Activated CD4-positive, alpha-beta T cell treated with anti-CD3 and anti-CD28 coated beads, Interleukin-2, Interleukin-6, amounts not matched to agents 100 ng/mL and 50 ng/mL, durations not matched to agents 16 hours and 8 hours (primary cell): ENCODE results near the gene BFAR.
"Not testable (repeated sequence)": the region's sequence is repeated elsewhere in the genome, so short reads cannot be mapped to it uniquely, and the experiment has no call there.

Experiments
- DNase-seq: peaks from one replicate; pipeline ENCODE4 v3.0.0-alpha.2; 2020

Gene BFAR

DNA sequence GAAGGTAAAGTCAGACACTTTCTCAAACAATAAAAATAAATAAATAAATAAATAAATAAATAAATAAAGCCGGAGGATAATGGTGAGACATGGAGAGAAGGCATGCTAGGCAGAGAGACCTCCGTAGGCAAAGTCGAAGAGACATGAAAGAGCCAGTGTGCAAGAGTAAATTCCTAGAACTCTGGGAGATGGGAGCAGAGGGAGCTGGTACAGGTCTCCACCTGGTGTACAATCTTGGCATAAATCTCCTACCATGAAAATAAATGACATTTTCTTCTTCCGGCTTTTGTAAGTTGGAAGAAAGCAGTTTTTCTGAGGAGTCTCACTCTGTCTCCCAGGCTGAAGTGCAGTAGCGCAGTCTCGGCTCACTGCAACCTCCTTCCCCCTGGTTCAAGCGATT, 69.1 kb downstream of the BFAR start:
- not testable (repeated sequence) for DNase-seq

- DNase-seq = not testable (repeated sequence)
Observed at GRCh38 chr16:14702672-14703071, 69.9 kb downstream of the BFAR start.

- not testable (repeated sequence) for DNase-seq
Observed at GRCh38 chr16:14703156-14704011, 70.6 kb downstream of the BFAR start, which contains the start of gene NPIPA3. TSS of gene NPIPA3 (plus strand) at chr16:14703411. CDS start at chr16:14708944, 5,533 bp downstream.
